Islet precursor cell (in vitro differentiated cells): Measurements from ENCODE around the gene MGAT4A.
"Not testable (repeated sequence)": the region's sequence is repeated elsewhere in the genome, so short reads cannot be mapped to it uniquely, and the experiment has no call there.

Experiments used
- DNase-seq: peaks from one replicate; pipeline ENCODE4 v3.0.0-alpha.2; 2018

Gene MGAT4A

GRCh38 chr2:98598781-98599428, 132.0 kb downstream of the MGAT4A start:
- no peak for DNase-seq

- not testable (repeated sequence) for DNase-seq
These were observed 136.3 kb downstream of the MGAT4A start for GRCh38 chr2:98594665-98595064.

- no peak for DNase-seq
These were observed 138.4 kb downstream of the MGAT4A start for GRCh38 chr2:98592565-98592964.

- DNase-seq: no peak
These were observed 141.4 kb downstream of the MGAT4A start for GRCh38 chr2:98589489-98589888.

- no peak for DNase-seq
These were observed 142.0 kb downstream of the MGAT4A start for GRCh38 chr2:98588880-98589431.

- DNase-seq: peak; percentile 47
These were observed 144.3 kb downstream of the MGAT4A start for GRCh38 chr2:98586551-98587140.

- peak; percentile 42 for DNase-seq
These were observed 145.5 kb downstream of the MGAT4A start for GRCh38 chr2:98585386-98585785.

GRCh38 chr2:98583816-98584618, 146.9 kb downstream of the MGAT4A start:
- peak; percentile 37 for DNase-seq

GRCh38 chr2:98583276-98583675, 147.7 kb downstream of the MGAT4A start:
- DNase-seq: no peak

GRCh38 chr2:98582523-98582922, 148.4 kb downstream of the MGAT4A start:
- peak; percentile 7 for DNase-seq

GRCh38 chr2:98580656-98581284, 150.2 kb downstream of the MGAT4A start:
- no peak for DNase-seq

GRCh38 chr2:98579926-98580325, 151.0 kb downstream of the MGAT4A start:
- no peak for DNase-seq

GRCh38 chr2:98578231-98578630, 152.7 kb downstream of the MGAT4A start:
- DNase-seq: peak; percentile 35

- peak; percentile 54 for DNase-seq
These were observed 153.6 kb downstream of the MGAT4A start for GRCh38 chr2:98577313-98577712.

GRCh38 chr2:98576666-98577312, 154.1 kb downstream of the MGAT4A start:
- peak; percentile 45 for DNase-seq

GRCh38 chr2:98573426-98573825, 157.5 kb downstream of the MGAT4A start:
- no peak for DNase-seq

GRCh38 chr2:98572676-98573075, 158.3 kb downstream of the MGAT4A start:
- no peak for DNase-seq

GRCh38 chr2:98572211-98572610, 158.7 kb downstream of the MGAT4A start:
- no peak for DNase-seq

GRCh38 chr2:98571796-98572195, 159.1 kb downstream of the MGAT4A start:
- DNase-seq: no peak

- DNase-seq: no peak
These were observed 159.7 kb downstream of the MGAT4A start for GRCh38 chr2:98571121-98571701.

GRCh38 chr2:98570356-98570755, 160.6 kb downstream of the MGAT4A start:
- no peak for DNase-seq

- DNase-seq: no peak
These were observed 161.0 kb downstream of the MGAT4A start for GRCh38 chr2:98569915-98570314.
